LNCaP clone FGC (cell line): Measurements from ENCODE around the gene PPP2R5B.

Source experiments
- DNase-seq: peaks from one replicate; pipeline ENCODE4 v3.0.0-alpha.2; 2011; ENCODE audit warnings: low read depth
- H3K4me3 ChIP-seq: 2 replicates; pipeline ENCODE4 v1.5.1; 2011; ENCODE audit warnings: mild to moderate bottlenecking, low read depth, low read length, control low read depth
- TF ChIP-seq, protein P1 (sequence below): IDR thresholded peaks from 2 replicates; pipeline ENCODE4 v1.5.1; 2012; ENCODE audit warnings: mild to moderate bottlenecking; ENCODE audit not compliant: control insufficient read depth, insufficient read depth; ENCODE audit errors: extremely low read depth

The PPP2R5B gene

DNA sequence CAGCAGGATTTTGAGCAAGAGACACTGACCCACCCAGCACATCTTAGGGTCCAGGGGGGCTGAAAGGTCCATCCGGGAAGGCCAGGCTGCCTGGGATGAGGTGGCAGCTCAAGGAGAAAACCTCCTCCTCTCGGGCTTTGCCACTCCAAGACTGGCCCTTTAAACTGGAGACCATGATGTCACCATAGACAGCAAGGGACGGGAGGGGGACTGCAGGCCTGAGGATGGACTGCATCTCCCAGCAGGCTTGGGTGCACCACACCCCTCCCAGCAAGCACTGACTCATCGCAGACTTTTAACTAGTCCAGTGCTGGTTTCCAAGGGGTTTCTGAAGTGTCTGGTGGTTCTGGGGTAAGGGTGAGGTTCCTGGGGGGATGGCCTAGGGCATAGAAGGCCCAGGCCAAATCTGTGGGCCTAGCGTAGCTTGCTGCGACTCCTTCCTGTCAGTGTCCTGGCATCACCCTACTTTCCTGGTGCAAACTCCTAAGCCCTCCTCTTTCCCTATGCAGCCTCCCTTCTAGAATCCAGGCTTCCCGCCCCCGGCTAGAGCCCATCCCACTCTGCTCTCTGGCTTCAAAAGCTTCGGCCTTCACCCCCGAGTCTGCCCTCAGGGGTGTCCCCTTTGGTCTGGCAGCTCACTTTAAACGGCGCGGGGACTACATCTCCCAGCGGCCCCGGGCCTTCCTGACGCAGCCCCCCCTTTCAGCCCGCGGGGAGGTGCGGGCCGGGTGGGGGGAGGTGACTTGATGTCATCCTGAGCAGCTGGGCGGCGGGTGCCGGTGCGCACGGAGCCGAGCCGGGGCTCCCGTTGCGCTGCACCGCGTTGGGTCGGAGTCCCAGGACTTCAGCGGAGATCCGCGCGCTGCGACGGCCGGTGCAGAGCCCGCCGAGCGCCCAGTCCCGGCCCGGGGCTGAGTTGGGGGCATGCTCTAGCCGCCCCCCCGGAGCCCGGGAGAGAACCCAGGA lies at the start of gene PPP2R5B:
Gene PPP2R5B (plus strand): TSS at position 746 of the 966 bp plus-strand sequence. CDS start 1,046 bp downstream, outside the sequence.
- H3K4me3 ChIP-seq, result peak within 1 kb of the TSS; percentile 85
- peak; percentile 79 for DNase-seq
- TF ChIP-seq, protein P1, sequence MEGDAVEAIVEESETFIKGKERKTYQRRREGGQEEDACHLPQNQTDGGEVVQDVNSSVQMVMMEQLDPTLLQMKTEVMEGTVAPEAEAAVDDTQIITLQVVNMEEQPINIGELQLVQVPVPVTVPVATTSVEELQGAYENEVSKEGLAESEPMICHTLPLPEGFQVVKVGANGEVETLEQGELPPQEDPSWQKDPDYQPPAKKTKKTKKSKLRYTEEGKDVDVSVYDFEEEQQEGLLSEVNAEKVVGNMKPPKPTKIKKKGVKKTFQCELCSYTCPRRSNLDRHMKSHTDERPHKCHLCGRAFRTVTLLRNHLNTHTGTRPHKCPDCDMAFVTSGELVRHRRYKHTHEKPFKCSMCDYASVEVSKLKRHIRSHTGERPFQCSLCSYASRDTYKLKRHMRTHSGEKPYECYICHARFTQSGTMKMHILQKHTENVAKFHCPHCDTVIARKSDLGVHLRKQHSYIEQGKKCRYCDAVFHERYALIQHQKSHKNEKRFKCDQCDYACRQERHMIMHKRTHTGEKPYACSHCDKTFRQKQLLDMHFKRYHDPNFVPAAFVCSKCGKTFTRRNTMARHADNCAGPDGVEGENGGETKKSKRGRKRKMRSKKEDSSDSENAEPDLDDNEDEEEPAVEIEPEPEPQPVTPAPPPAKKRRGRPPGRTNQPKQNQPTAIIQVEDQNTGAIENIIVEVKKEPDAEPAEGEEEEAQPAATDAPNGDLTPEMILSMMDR, result no peak

DNA sequence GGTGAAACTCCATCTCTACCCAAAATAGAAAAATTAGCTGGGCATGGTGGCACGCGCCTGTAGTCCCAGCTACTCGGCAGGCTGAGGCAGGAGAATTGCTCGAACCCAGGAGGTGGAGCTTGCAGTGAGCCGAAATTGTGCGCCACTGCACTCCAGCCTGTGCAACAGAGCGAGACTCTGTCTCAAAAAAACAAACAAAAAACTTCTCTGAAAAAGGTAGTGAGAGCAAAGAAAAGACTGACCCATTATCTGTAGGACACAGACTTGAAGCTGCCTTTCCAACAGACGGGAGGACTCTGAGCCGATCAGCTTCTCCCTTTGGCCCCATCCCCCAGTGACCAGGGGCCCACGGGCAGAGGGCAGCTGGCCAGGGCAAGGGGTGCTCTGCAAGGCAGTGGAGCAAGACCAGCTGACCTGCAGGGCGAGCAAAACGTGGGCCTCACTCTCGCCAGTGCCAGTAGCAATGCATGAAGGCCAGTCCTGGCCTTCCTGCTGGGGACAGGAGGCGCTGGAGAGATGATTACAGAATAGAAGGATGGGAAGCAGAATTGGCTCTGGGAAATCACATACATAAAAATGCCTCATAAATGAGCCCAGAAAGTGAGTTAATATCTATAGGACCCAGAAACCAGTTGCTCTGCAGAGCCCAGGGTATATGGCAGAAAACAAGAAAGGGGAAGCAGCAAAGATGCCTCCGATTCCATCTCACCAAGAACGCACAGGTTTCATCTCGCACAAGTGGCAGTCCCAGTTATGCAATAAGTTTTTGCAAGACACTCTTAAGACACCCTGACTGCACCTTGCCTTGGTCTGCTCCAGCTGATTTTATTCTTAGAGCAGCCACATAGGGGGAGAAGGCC lies 48.9 kb upstream of the PPP2R5B start:
- TF ChIP-seq, protein P1, result 0 out of 2 replicates have a peak, but pooled peaks have one; percentile 11
- no peak for DNase-seq
- H3K4me3 ChIP-seq, result no peak overlapping the region

DNA sequence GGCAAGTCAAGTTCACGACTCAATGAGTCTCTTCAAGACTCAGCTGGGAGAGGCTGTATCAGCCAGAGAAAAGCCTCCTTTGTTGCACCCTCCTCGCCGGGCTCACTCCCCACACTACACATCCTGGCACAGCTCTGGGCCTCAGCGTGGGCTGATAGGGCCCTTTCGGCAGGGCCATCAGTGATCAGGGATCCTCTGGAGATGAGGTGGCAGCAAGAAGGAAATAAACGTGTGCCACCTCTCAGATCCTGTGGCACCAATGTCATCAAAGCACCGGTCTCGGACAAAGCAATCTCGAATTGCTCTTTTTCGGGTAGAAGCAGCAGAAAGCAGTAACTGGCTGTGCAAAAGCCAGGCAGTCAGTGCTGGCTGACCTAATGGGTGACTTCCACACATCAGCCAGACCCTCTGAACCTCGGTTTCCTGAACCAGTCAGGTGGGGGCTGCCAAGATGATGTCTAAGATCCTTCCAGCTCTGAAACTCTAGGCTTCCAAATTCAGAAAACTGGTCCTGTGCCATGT lies 48.2 kb upstream of the PPP2R5B start:
- DNase-seq, result no peak
- H3K4me3 ChIP-seq, result no peak overlapping the region
- TF ChIP-seq, protein P1, result no peak

DNA sequence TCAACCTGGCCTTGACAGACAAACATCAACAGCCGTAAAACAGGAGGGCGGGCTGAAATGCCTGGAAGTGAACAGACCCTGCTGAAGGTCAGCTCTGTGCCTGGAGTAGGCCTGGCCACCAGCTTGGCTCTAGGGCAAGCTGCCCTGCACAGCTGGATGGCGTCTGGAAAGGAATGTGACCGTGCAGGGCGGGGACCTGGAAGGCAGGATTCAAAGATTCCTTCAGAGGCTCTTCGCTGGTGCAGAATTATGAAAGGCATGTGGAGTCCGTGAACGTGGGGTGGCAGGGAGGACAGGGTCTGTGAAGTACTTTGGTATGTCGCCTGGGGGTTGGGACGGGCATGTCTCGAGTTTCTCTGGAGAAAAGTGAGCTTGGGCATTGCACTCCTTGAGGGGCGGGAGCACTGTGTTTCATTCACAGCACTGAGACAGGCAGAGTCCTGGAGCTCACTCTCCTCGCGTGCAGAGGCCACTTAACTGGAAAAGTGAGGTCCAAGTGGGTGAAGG lies 47.6 kb upstream of the PPP2R5B start:
- TF ChIP-seq, protein P1, result no peak
- H3K4me3 ChIP-seq, result peak overlapping the region; percentile 62
- no peak for DNase-seq

DNA sequence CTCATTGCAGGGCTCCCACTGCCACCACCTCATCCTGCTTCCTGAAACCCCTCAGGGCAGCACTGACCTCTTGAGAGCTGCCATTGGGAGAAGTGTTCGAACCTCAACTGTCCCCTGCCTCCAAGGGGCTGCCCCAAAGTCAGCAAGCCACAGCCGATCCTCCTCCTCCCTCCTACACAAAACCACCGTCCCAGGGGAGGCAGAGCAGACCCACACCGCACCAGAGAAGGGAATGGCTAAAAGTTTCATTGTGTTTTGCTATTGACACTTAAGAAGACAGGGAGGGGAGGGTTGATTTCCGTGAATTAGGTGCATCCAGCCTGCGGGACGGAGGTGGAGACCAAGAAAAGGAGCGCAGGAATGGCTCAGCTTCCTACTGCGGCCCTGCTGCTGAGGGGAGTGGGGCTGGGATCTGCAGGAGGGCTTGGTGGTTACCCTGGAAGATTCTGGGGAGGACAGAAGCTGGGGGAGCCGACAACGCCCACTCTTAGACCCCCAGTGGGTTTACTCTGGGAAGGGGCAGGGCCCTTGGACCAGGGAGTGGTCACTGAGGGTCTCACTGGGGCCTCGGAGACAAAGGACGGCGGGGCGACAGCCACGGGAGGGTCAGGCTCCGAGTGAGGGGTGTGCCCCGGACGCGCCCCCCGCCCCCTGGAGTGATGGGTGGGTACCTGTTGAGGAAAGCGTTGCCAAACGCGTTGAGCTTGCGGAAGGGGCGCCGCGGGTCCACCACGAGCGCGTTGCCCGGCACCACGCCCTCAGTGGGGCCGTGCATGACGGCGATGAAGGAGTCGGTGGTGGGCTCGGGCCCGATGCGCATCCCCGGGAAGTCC lies 46.9 kb upstream of the PPP2R5B start:
- H3K4me3 ChIP-seq, result peak overlapping the region; percentile 62
- TF ChIP-seq, protein P1, result no peak
- no peak for DNase-seq

DNA sequence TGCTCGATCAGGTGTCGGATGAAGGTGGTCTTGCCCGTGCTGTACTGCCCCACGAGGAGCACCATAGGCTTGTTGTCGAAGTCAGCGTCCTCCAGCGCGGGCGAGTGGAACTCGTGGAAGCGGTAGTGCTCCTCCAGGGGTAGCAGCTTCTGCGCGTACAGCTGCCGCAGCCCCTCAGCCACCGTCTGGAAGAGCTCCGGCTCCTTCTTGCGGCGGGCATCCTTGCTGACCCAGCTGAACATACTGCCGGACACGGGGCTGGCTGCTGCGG lies 46.3 kb upstream of the PPP2R5B start:
- no peak for DNase-seq
- TF ChIP-seq, protein P1, result no peak
- H3K4me3 ChIP-seq, result peak overlapping the region; percentile 62
